Urothelium cell line (cell line): ENCODE results near the gene ZNF121.
"Not testable (repeated sequence)": the region's sequence is repeated elsewhere in the genome, so short reads cannot be mapped to it uniquely, and the experiment has no call there.

Experiments
- DNase-seq: peaks from one replicate; pipeline ENCODE4 v3.0.0; 2011; ENCODE audit warnings: low spot score, mixed read lengths
- FAIRE-seq: peaks from 2 replicates; lab custom pipeline; 2011; peaks lifted over from hg19 to GRCh38; lab: Jason Lieb, UNC

ZNF121 gene

DNA sequence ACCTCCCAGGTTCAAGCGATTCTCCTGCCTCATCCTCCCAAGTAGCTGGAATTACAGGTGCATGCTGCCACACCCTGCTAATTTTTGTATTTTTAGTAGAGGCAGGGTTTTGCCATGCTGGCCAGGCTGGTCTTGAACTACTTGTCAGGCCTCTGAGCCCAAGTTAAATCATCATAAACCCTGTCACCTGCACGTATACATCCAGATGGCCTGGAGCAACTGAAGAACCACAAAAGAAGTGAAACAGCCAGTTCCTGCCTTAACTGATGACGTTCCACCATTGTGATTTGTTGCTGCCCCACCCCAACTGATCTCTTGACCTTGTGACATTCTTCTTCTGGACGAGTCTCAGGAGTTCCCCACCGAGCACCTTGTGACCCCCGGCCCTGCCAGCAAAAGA, 45.1 kb downstream of the ZNF121 start:
- FAIRE-seq, DNase-seq: not testable (repeated sequence)

GRCh38 chr19:9538183-9539058, 45.9 kb downstream of the ZNF121 start, which contains the start of gene ZNF426:
TSS of gene ZNF426 (minus strand) at chr19:9538645. CDS start at chr19:9536232, 2,413 bp downstream.
- DNase-seq = peak; percentile 86
- FAIRE-seq = no peak

GRCh38 chr19:9535934-9536333, 48.4 kb downstream of the ZNF121 start:
- FAIRE-seq = no peak
- no peak for DNase-seq

DNA sequence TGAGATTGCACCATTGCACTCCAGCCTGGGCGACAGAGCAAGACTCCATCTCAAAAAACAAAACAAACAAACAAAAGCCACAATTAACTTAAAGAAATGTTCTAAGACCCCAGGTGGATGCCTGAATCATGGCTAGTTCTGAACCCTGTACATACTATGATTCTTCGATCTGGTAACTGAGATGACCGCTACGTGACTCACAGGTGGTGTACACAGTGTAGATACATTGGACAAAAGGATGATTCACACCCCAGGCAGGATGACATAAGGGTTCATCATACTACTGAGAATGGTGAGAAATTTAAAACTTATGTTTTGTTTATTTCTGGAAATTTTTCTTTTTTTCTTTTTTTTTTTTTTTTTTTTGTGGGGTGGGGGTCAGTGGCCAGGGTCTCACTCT, 52.4 kb downstream of the ZNF121 start:
- FAIRE-seq (no peak), DNase-seq (no peak)

- FAIRE-seq (no peak), DNase-seq (no peak)
Observed at GRCh38 chr19:9528757-9529336, 55.5 kb downstream of the ZNF121 start.

GRCh38 chr19:9523885-9524474, 60.3 kb downstream of the ZNF121 start:
- FAIRE-seq = no peak
- DNase-seq = no peak
